Activated CD8-positive, alpha-beta memory T cell treated with anti-CD3 and anti-CD28 coated beads for 36 hours (primary cell): ENCODE results near the gene PTPRA. TPM values are rescaled to one million over a fixed set of nuclear protein-coding genes. Genes with fewer than 3 reads are reported as not detected.

Source experiments
- total RNA-seq, 2 experiments: library from RNA; stranded (reverse); gene quantifications; one replicate each; pipeline ENCODE4 v1.2.3, GENCODE V29; 2021

PTPRA gene
- total RNA-seq, 2 experiments from 2014 or later, result 47.7 to 48.4 TPM

Other genes starting within 250 kb of the PTPRA start
- gene NOP56, start 220.8 kb upstream of the PTPRA start, total RNA-seq, result 100 to 1,000 TPM; 887 to 915 TPM
- gene IDH3B, start 209.3 kb upstream of the PTPRA start, total RNA-seq, result 100 to 1,000 TPM; 137 to 142 TPM
- gene EBF4, start 180.7 kb upstream of the PTPRA start, total RNA-seq, result under 1 TPM; 0.61 to 0.74 TPM
- 1 to 10 TPM; 1.6 to 1.7 TPM for gene CPXM1, start 72.9 kb upstream of the PTPRA start, total RNA-seq
- gene C20orf141, start 58.5 kb upstream of the PTPRA start, total RNA-seq, result not detected
- gene TMEM239, start 57.1 kb upstream of the PTPRA start, total RNA-seq, result not detected
- gene PCED1A, start 32.8 kb upstream of the PTPRA start, total RNA-seq, result 10 to 100 TPM; 33.9 to 35.8 TPM
- gene VPS16, start 32.7 kb upstream of the PTPRA start, total RNA-seq, result 10 to 100 TPM; 44.7 to 45.0 TPM
- under 1 TPM; 0.75 to 0.99 TPM for gene GNRH2, start 170.1 kb downstream of the PTPRA start, total RNA-seq
- 10 to 100 TPM; 90.2 to 90.7 TPM for gene MRPS26, start 172.6 kb downstream of the PTPRA start, total RNA-seq
- under 1 TPM in 1 of 2 experiments, not detected in 1; 0.46 TPM for gene OXT, start 198.1 kb downstream of the PTPRA start, total RNA-seq
- gene AVP, start 211.2 kb downstream of the PTPRA start, total RNA-seq, result not detected